K562 (cell line): Measurements from ENCODE around the gene KDM2B. TPM values are rescaled to one million over a fixed set of nuclear protein-coding genes. Genes with fewer than 3 reads are reported as not detected.

ENCODE experiments used
- ATAC-seq: fragments of 200-7000 bp; cut with Tn5 transposase; 3 replicates; pipeline ENCODE4 v1.9.1; 2020; ENCODE audit warnings: moderate library complexity
- BruUV-seq: library from RNA; stranded (reverse); fragments of 400-500 nt; replicated peaks from 2 replicates; lab custom pipeline; 2021; lab: Mats Ljungman, UMichigan
- CTCF ChIA-PET: fragments of 300-600 bp; formaldehyde crosslinking; extraction: SDS; loops from one replicate; lab custom pipeline; 2021; ENCODE audit warnings: low intra/inter-chr PET ratio; lab: Yijun Ruan, JAX
- POLR2A ChIA-PET: fragments of 300-600, 350-650 bp; sonication (Branson Sonifier 250); formaldehyde crosslinking; extraction: SDS; loops from one replicate; lab custom pipeline; 2021; ENCODE audit warnings: antibody characterized with exemption, inconsistent platforms; lab: Yijun Ruan, JAX
- DNase-seq, 4 experiments: peaks; one replicate each; pipeline versions ENCODE4 v3.0.0 to v3.0.0-alpha.2; 2011 to 2018; ENCODE audit warnings: low spot score in 3 of 4, mixed read lengths in 3 of 4; ENCODE audit errors: extremely low read depth in 1 of 4
- FAIRE-seq: peaks from 2 replicates; lab custom pipeline; 2011; peaks lifted over from hg19 to GRCh38; lab: Jason Lieb, UNC
- H2AFZ ChIP-seq: 2 replicates; pipeline ENCODE4 v1.6.0; 2011; ENCODE audit warnings: low read depth, low read length, control low read depth, inconsistent platforms
- H3K27ac ChIP-seq: fragments of 200-600 bp; 3 replicates; pipeline ENCODE4 v1.8.0; 2011; ENCODE audit warnings: low read depth, mild to moderate bottlenecking, control low read depth, inconsistent platforms, low read length, moderate library complexity, mixed read lengths; ENCODE audit errors: extremely low read depth
- H3K27me3 ChIP-seq, 2 experiments: fragments of 300-600 bp in 1 of 2; 2 replicates in 1 of 2; 3 replicates in 1 of 2; pipeline versions ENCODE4 v1.6.0 to v1.8.0; 2011; ENCODE audit warnings: inconsistent platforms in 2 of 2, low read length in 2 of 2, mild to moderate bottlenecking in 1 of 2, mixed read lengths in 1 of 2, moderate library complexity in 1 of 2; ENCODE audit not compliant: control insufficient read depth in 2 of 2, insufficient read depth in 2 of 2
- H3K36me3 ChIP-seq: fragments of 300-600 bp; 3 replicates; pipeline ENCODE4 v1.8.0; 2011; ENCODE audit warnings: mild to moderate bottlenecking, low read length, inconsistent platforms; ENCODE audit not compliant: control insufficient read depth, insufficient read depth
- H3K4me1 ChIP-seq, 2 experiments: fragments of 200-600 bp in 1 of 2; replicated peaks in 1 of 2; 2 replicates in 1 of 2; 3 replicates in 1 of 2; pipeline versions ENCODE4 v1.5.1 to v1.8.0; 2011; ENCODE audit warnings: inconsistent platforms in 2 of 2, low read length in 2 of 2, mild to moderate bottlenecking in 1 of 2, mixed read lengths in 1 of 2, moderate library complexity in 1 of 2; ENCODE audit not compliant: control insufficient read depth in 2 of 2, insufficient read depth in 2 of 2
- H3K4me2 ChIP-seq: 2 replicates; pipeline ENCODE4 v1.6.1; 2011; ENCODE audit warnings: low read length, control low read depth, inconsistent platforms, mixed read lengths; ENCODE audit not compliant: insufficient read depth
- H3K4me3 ChIP-seq: fragments of 200-600 bp; sonication (generic), shearing (Covaris generic); 2 replicates; pipeline ENCODE4 v1.5.1; 2016; ENCODE audit warnings: control low read depth, inconsistent platforms
- H3K79me2 ChIP-seq: fragments of 200-600 bp; 3 replicates; pipeline ENCODE4 v1.8.0; 2011; ENCODE audit warnings: low read length, inconsistent platforms; ENCODE audit not compliant: control insufficient read depth, insufficient read depth
- H3K9ac ChIP-seq, 2 experiments: 2 replicates each; pipeline versions ENCODE4 v1.6.0 to v1.6.1; 2011; ENCODE audit warnings: low read depth in 2 of 2, low read length in 2 of 2, control low read depth in 1 of 2, inconsistent platforms in 1 of 2, mild to moderate bottlenecking in 1 of 2, mixed read lengths in 1 of 2; ENCODE audit not compliant: insufficient read depth in 1 of 2
- H3K9me1 ChIP-seq: one replicate; pipeline ENCODE4 v1.6.0; 2011; ENCODE audit warnings: inconsistent platforms, mild to moderate bottlenecking, low read length, moderate library complexity; ENCODE audit not compliant: control insufficient read depth, insufficient read depth
- H3K9me3 ChIP-seq: replicated peaks from 2 replicates; pipeline ENCODE4 v1.5.1; 2011; ENCODE audit warnings: low read depth, low read length, inconsistent platforms; ENCODE audit not compliant: control insufficient read depth, insufficient read depth
- H4K20me1 ChIP-seq: replicated peaks from 2 replicates; pipeline ENCODE4 v1.6.1; 2011; ENCODE audit warnings: low read length, inconsistent platforms, mixed read lengths; ENCODE audit not compliant: control insufficient read depth, insufficient read depth
- FOSL1 ChIP-seq: fragments of 200-800 bp; sonication (Bioruptor generic); conservative IDR thresholded peaks from 2 replicates; pipeline ENCODE4 v1.6.1; 2016; ENCODE audit warnings: missing genetic modification characterization, missing compliant biosample characterization
- HMGN3 ChIP-seq: IDR thresholded peaks from 2 replicates; pipeline ENCODE4 v1.6.1; 2011; ENCODE audit warnings: borderline replicate concordance, low read depth, mild to moderate bottlenecking, mixed read lengths, low read length; ENCODE audit not compliant: insufficient read length; ENCODE audit errors: extremely low read depth
- MAX ChIP-seq: sonication (generic); formaldehyde crosslinking; IDR thresholded peaks from 2 replicates; pipeline ENCODE4 v1.9.0; 2022; ENCODE audit warnings: mild to moderate bottlenecking, missing genetic modification reagents
- PHF20 ChIP-seq: fragments of 450-650 bp; IDR thresholded peaks from 2 replicates; pipeline ENCODE4 v1.6.1; 2018; ENCODE audit not compliant: partially characterized antibody
- POLR2B ChIP-seq: fragments of 450-650 bp; IDR thresholded peaks from 2 replicates; pipeline ENCODE4 v1.6.1; 2018; ENCODE audit warnings: low read depth; ENCODE audit not compliant: partially characterized antibody
- RCOR1 ChIP-seq, 2 experiments: IDR thresholded peaks; 2 replicates each; pipeline ENCODE4 v1.6.1; 2012; ENCODE audit warnings: low read depth in 2 of 2, low read length in 2 of 2, borderline replicate concordance in 1 of 2, improper control_type of control experiment in 1 of 2
- U2AF1 ChIP-seq: fragments of 200-400 bp; formaldehyde crosslinking; optimal IDR thresholded peaks from 2 replicates; pipeline ENCODE3; 2017; ENCODE audit warnings: mild to moderate bottlenecking, low read depth, low read length, moderate library complexity
- ZNF121 ChIP-seq: sonication (generic); formaldehyde crosslinking; conservative IDR thresholded peaks from 2 replicates; pipeline ENCODE4 v1.8.0; 2022; ENCODE audit warnings: missing genetic modification reagents
- WGBS: fragments of 100-300 bp; shearing (Covaris generic); methylation state at CpG from one replicate; pipeline ENCODE4 v1.1.6; 2016; ENCODE audit warnings: low coverage, mixed read lengths; ENCODE audit not compliant: insufficient coverage; ENCODE audit errors: missing lambda C conversion rate; 5-methylcytosine and 5-hydroxymethylcytosine counted together
- in situ Hi-C: fragments of 300-500 bp; cut with MboI; formaldehyde crosslinking; loops from 4 replicates; pipeline ENCODE4 v1.15.0; 2018; ENCODE audit warnings: inconsistent platforms, mixed read lengths
- intact Hi-C: fragments of 100-400 bp; cut with micrococcal nuclease; formaldehyde crosslinking; loops from 2 replicates; pipeline ENCODE4 v1.14.2; 2022
- polyA plus RNA-seq, 8 experiments: library from polyadenylated mRNA; depleted of rRNA in 4 of 8; stranded (reverse) in 5 of 8; unstranded in 3 of 8; fragments of >200 nt; fragmentation: Nextera tagmentation in 2 of 8; fragmentation: Illumina TruSeq in 1 of 8; extraction: Ambion mirVana in 2 of 8; extraction: Trizol in 1 of 8; gene quantifications; 2 replicates each; pipeline versions ENCODE4 v1.2.1 to v1.2.3, GENCODE V29; 2011 to 2014; ENCODE audit warnings: inconsistent platforms in 1 of 8, missing spikeins in 1 of 8
- total RNA-seq, 7 experiments: library from RNA; depleted of rRNA in 6 of 7; stranded (reverse); fragments of >200 nt in 6 of 7; fragmentation: Illumina TruSeq in 2 of 7; extraction: Trizol in 2 of 7; gene quantifications; 2 replicates each; pipeline versions ENCODE4 v1.2.1 to v1.2.3, GENCODE V29; 2011 to 2021; ENCODE audit warnings: low replicate concordance in 1 of 7
- TF ChIP-seq, protein P1 (sequence below): fragments of 450-650 bp; formaldehyde crosslinking; IDR thresholded peaks from 2 replicates; pipeline ENCODE4 v1.4.0; 2020; ENCODE audit warnings: mild to moderate bottlenecking, moderate library complexity

KDM2B gene
- total and polyA plus RNA-seq, 9 of the 15 experiments (the other 6 are each of a cell fraction or from before 2014, with no cell fraction given), result 7.4 to 50.5 (median 22.5) TPM

DNA sequence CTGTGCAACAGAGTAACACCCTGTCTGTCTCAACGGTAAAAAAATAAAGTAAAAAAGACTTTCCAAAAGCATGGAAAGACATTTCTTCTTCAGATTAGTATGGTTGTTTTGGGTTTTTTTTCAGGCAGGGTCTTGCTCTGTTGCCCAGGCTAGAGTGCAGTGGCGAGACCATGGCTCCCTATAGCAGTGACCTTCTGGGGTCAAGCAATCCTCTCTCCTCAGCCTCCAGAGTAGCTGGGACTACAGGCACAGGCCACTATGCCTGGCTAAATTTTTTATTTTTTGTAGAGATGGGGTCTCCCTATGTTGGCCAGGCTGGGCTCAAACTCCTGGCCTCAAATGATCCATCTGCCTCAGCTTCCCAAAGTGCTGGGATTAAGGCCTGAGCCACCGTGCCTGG is 72.8 kb downstream of the KDM2B start:
- H3K4me2 ChIP-seq, result no peak overlapping the region
- H3K36me3 ChIP-seq, result peaks cover 4% of the 10 kb centered on the region; the same call in 2 of the 3 replicates
- WGBS, result 73% methylated on average over 3 of the region's 3 CpGs
- CTCF ChIA-PET, result no interaction called here
- peaks cover 2% of the 10 kb centered on the region for H3K9me1 ChIP-seq
- no peaks in the 10 kb centered on the region for H3K27me3 ChIP-seq
- peaks cover 0 to under 1% of the 10 kb centered on the region in 2 experiments; a peak in 2 of 5 replicates for H3K4me1 ChIP-seq
- intact Hi-C loops, result no loop called here
- H2AFZ ChIP-seq, result no peak overlapping the region
- TF ChIP-seq ZNF121 (CRISPR knock-in tag), result peak; percentile 46; the same call in 1 of the 2 replicates
- TF ChIP-seq PHF20, result no peak
- TF ChIP-seq, all 486 proteins: peak for 1
- FAIRE-seq (no peak), DNase-seq (no peak), ATAC-seq (no peak)
- Histone ChIP-seq H3K27ac (no peak overlapping the region), H3K9me3 (no peaks in the 10 kb centered on the region), H4K20me1 (peaks cover 3% of the 10 kb centered on the region; the same call in 1 of the 2 replicates), H3K9ac (no peak overlapping the region), H3K79me2 (no peaks in the 10 kb centered on the region), H3K4me3 (no peak overlapping the region)
- no TSS peak for BruUV-seq
- POLR2A ChIA-PET, result interaction anchor here (0.6 to 1.3 kb wide), 3 partner anchors 8 to 156 kb away, joined by 3 read pairs; no protein-coding TSS in a partner anchor
- in situ Hi-C loops, result no loop called here

DNA sequence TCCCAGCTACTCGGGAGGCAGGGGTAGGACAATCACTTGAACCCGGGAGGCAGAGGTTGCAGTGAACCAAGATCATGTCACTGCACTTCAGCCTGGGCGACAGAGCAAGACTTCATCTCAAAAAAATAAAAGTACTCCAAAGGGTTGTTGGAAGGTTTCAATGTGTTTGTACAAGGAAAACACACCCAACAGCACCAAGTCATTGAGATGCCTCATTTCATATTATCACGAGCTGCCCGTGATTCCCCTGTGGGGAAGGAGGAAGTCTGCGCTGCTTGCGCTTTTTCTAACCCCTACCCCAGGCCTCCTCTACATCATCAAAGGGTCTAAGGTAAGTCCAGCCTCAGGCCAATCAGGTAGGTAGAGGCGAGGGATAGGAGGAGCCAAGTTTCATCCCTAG is 73.6 kb downstream of the KDM2B start:
- Histone ChIP-seq H3K4me3 (no peak overlapping the region), H3K9me3 (no peaks in the 10 kb centered on the region), H4K20me1 (0 out of 2 replicates have a peak, but pooled peaks cover 3% of the 10 kb centered on the region), H3K79me2 (no peaks in the 10 kb centered on the region), H3K4me2 (no peak overlapping the region), H3K9ac (no peak overlapping the region), H3K4me1 (no peaks in the 10 kb centered on the region), H3K36me3 (peaks cover 4% of the 10 kb centered on the region; the same call in 2 of the 3 replicates), H3K27me3 (no peaks in the 10 kb centered on the region), H3K9me1 (peaks cover 2% of the 10 kb centered on the region), H3K27ac (no peak overlapping the region), H2AFZ (no peak overlapping the region)
- no peak for ATAC-seq
- POLR2A ChIA-PET, result interaction anchor here (0.6 to 1.3 kb wide), 4 partner anchors 8 to 157 kb away, joined by 3 read pairs; no protein-coding TSS in a partner anchor
- no peak for FAIRE-seq
- DNase-seq, result no peak
- no TSS peak for BruUV-seq
- intact Hi-C loops (no loop called here), in situ Hi-C loops (no loop called here)
- 60% methylated on average over 8 of the region's 8 CpGs for WGBS
- CTCF ChIA-PET, result no interaction called here
- no peak for TF ChIP-seq FOSL1 (tag)
- TF ChIP-seq, protein P1, sequence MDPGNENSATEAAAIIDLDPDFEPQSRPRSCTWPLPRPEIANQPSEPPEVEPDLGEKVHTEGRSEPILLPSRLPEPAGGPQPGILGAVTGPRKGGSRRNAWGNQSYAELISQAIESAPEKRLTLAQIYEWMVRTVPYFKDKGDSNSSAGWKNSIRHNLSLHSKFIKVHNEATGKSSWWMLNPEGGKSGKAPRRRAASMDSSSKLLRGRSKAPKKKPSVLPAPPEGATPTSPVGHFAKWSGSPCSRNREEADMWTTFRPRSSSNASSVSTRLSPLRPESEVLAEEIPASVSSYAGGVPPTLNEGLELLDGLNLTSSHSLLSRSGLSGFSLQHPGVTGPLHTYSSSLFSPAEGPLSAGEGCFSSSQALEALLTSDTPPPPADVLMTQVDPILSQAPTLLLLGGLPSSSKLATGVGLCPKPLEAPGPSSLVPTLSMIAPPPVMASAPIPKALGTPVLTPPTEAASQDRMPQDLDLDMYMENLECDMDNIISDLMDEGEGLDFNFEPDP, result no peak
- TF ChIP-seq U2AF1, result no peak
- TF ChIP-seq MAX (CRISPR knock-in tag), result no peak
- TF ChIP-seq HMGN3, result no peak
- TF ChIP-seq POLR2B, result no peak
- no peak for TF ChIP-seq RCOR1 (IDR thresholded peaks at IDR 0.05; ENCODE audit: borderline replicate concordance in 1 of 2, low read depth in 2 of 2, low read length in 2 of 2)
